ENCODE measurements around the gene ZNF554. TPM values are rescaled to one million over a fixed set of nuclear protein-coding genes. Genes with fewer than 3 reads are reported as not detected.

The ZNF554 gene
- total and polyA plus RNA-seq, 2 of the 8 experiments (the other 6 are each of a cell fraction or from before 2014, with no cell fraction given), result 1.8 to 5.7 TPM

DNA sequence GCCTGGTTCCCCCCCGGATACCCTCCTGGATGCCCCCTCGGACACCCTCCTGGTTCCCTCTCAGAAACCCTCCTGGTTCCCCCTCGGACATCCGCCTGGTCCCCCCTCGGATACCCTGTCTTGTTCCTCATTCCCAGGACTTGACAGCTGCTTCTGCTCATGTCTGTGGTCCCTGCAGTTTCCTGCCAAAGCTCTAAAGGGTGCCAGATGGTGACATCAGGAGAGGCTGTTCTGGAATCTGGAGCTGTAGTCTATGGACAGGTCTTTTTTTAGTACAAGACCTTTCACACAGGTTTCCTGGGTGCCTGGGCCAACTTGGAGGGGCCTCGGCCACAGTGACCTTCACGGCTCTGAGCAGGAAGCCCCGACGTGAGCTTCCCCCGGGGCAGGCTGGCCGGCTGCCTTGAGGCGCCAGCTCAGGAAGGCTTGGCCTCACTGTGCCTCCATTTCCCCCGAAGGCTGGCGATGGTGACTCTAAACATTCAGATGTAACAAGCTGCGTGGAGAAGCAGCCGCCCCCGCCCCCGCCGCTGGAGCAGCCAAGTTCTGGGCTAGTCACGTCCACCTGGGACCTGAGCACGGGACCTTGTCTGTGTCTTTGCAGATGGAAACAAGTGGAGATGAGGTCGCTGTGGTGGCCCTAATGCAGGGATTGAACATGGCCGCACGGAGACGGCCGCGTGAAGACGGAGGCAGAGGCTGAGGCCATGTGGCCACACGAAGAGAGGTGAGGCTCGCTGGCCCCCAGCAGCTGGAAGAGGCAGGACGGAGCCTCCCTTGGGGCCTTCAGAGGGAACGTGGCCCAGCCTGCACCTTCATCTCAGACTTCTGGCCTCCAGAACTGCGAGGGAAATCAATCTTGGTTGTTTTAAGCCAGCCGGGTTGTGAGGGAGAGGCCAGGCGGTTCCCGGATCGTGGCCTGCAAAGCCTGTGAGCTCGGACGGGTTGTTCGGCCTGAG, 49.3 kb upstream of the ZNF554 start:
- ChIA-PET CTCF (ENCODE audit: partially characterized antibody) (interaction anchor here (0.5 to 1.4 kb wide), 4 partner anchors 11 to 306 kb away, joined by 3 read pairs; no protein-coding TSS in a partner anchor), POLR2A (ENCODE audit: partially characterized antibody) (interaction anchor here (0.6 to 1.5 kb wide), 5 partner anchors 10 to 1328 kb away, joined by 3 to 5 read pairs (median 3); no protein-coding TSS in a partner anchor)
- Histone ChIP-seq H2BK120ac (replicated peaks; ENCODE audit: low read depth, low read length) (no peak overlapping the region), H2AK5ac (ENCODE audit: low read depth, low read length) (no peak overlapping the region), H4K8ac (ENCODE audit: extremely low read depth, insufficient read depth, low read length) (no peak overlapping the region), H3K9me3 (ENCODE audit: insufficient read depth in 2 of 2, low read depth in 1 of 2, low read length in 1 of 2) (no peaks in the 10 kb centered on the region), H3K4me3 (ENCODE audit: extremely low read depth in 1 of 4, insufficient read depth in 2 of 4, low read depth in 3 of 4, low read length in 4 of 4) (no peak overlapping the region), H3K79me2 (ENCODE audit: control insufficient read depth in 1 of 2, insufficient read depth in 2 of 2, low read length in 2 of 2) (peaks cover 25 to 58% of the 10 kb centered on the region in 2 experiments), H3K23ac (ENCODE audit: insufficient read length) (no peak overlapping the region), H4K20me1 (replicated peaks in 1 of 2; ENCODE audit: control insufficient read depth in 1 of 2, insufficient read depth in 2 of 2, low read length in 2 of 2) (peaks cover 24 to 45% of the 10 kb centered on the region in 2 experiments), H3K4me2 (ENCODE audit: insufficient read depth in 1 of 2, low read depth in 2 of 2, low read length in 2 of 2) (no peak overlapping the region), H3K14ac (ENCODE audit: insufficient read length) (no peak overlapping the region), H3K27me3 (replicated peaks in 1 of 4; ENCODE audit: control insufficient read depth in 3 of 4, extremely low read depth in 1 of 4, insufficient read depth in 3 of 4, low read length in 3 of 4) (no peaks in the 10 kb centered on the region), H3K4ac (replicated peaks; ENCODE audit: insufficient read length, low read depth, low read length) (no peak overlapping the region), H2AFZ (ENCODE audit: low read length) (no peak overlapping the region), H3K18ac (ENCODE audit: extremely low read depth, low read length) (no peak overlapping the region), H4K91ac (replicated peaks; ENCODE audit: insufficient read length, low read length) (no peak overlapping the region), H3K56ac (replicated peaks; ENCODE audit: insufficient read length, low read depth, low read length) (no peak overlapping the region), H2BK5ac (ENCODE audit: low read depth, low read length) (no peak overlapping the region), H4K5ac (ENCODE audit: insufficient read length, low read depth, low read length) (no peak overlapping the region), H3K27ac (ENCODE audit: low read depth, low read length) (no peak overlapping the region), H3K23me2 (ENCODE audit: low read depth, low read length) (no peaks in the 10 kb centered on the region), H2BK20ac (ENCODE audit: low read length) (no peak overlapping the region), H3K9ac (replicated peaks in 1 of 4; ENCODE audit: extremely low read depth in 1 of 4, low read depth in 3 of 4, low read length in 3 of 4) (no peak overlapping the region), H3K36me3 (ENCODE audit: control insufficient read depth in 2 of 4, insufficient read depth in 4 of 4, low read length in 3 of 4) (peaks cover 4 to 15% (median 9%) of the 10 kb centered on the region in 4 experiments; a peak in 7 of 8 replicates), H2BK12ac (ENCODE audit: low read depth, low read length) (no peak overlapping the region), H2BK15ac (ENCODE audit: low read length) (no peak overlapping the region), H3K79me1 (ENCODE audit: low read depth, low read length) (peaks cover 16% of the 10 kb centered on the region), H3K4me1 (replicated peaks in 1 of 4; ENCODE audit: control insufficient read depth in 3 of 4, insufficient read depth in 4 of 4, low read length in 3 of 4) (no peaks in the 10 kb centered on the region; a peak in 1 of 7 replicates)
- DNase-seq (ENCODE audit: low read depth in 1 of 2, low spot score in 2 of 2) (no peak), FAIRE-seq (no peak)
- TF ChIP-seq NANOG (IDR thresholded peaks at IDR 0.05; ENCODE audit: insufficient read depth, low read depth, low read length, poor library complexity, severe bottlenecking) (no peak), SIRT6 (IDR thresholded peaks at IDR 0.05; ENCODE audit: low read length) (no peak)
- 89% methylated on average over 35 of the region's 40 CpGs; no CpG with 5 or more reads in 1 of the 2 experiments for WGBS, 2 experiments (ENCODE audit: extremely low coverage in 1 of 2, insufficient coverage in 1 of 2, insufficient read length in 1 of 2, insufficient replicate concordance in 2 of 2, low coverage in 1 of 2, low lambda C conversion rate in 2 of 2, missing lambda C conversion rate in 1 of 2)
